NCI-H128 (cell line): ENCODE measurements around the gene KIFC3.
"Not testable (repeated sequence)": the region's sequence is repeated elsewhere in the genome, so short reads cannot be mapped to it uniquely, and the experiment has no call there.

ENCODE experiments used
- DNase-seq: peaks from one replicate; lab custom pipeline; 2025; ENCODE audit not compliant: unreplicated experiment; lab: John Stamatoyannopoulos, UW

Gene KIFC3

GRCh38 chr16:57755061-57755684 lies 47.1 kb downstream of the KIFC3 start:
- no peak for DNase-seq

GRCh38 chr16:57754354-57755060 lies 47.8 kb downstream of the KIFC3 start:
- DNase-seq, result no peak

- no peak for DNase-seq
Observed at GRCh38 chr16:57753448-57754353, 48.6 kb downstream of the KIFC3 start.

GRCh38 chr16:57752581-57753447 lies 49.5 kb downstream of the KIFC3 start:
- no peak for DNase-seq

- no peak for DNase-seq
Observed at GRCh38 chr16:57752203-57752580, 50.1 kb downstream of the KIFC3 start.

- no peak for DNase-seq
Observed at GRCh38 chr16:57751539-57752202, 50.6 kb downstream of the KIFC3 start.

GRCh38 chr16:57750796-57751538 lies 51.3 kb downstream of the KIFC3 start:
- no peak for DNase-seq

- no peak for DNase-seq
Observed at GRCh38 chr16:57749856-57750452, 52.3 kb downstream of the KIFC3 start.

- no peak for DNase-seq
Observed at GRCh38 chr16:57749101-57749692, 53.1 kb downstream of the KIFC3 start.

GRCh38 chr16:57748596-57748995 lies 53.7 kb downstream of the KIFC3 start:
- no peak for DNase-seq

- no peak for DNase-seq
Observed at GRCh38 chr16:57747996-57748395, 54.3 kb downstream of the KIFC3 start.

GRCh38 chr16:57747496-57747895 lies 54.8 kb downstream of the KIFC3 start:
- DNase-seq, result no peak

- DNase-seq, result no peak
Observed at GRCh38 chr16:57747091-57747490, 55.2 kb downstream of the KIFC3 start.

GRCh38 chr16:57746316-57746715 lies 56.0 kb downstream of the KIFC3 start:
- DNase-seq, result not testable (repeated sequence)

GRCh38 chr16:57745768-57746167 lies 56.5 kb downstream of the KIFC3 start:
- no peak for DNase-seq

- no peak for DNase-seq
Observed at GRCh38 chr16:57744642-57744903, 57.7 kb downstream of the KIFC3 start.

GRCh38 chr16:57743886-57744641 lies 58.2 kb downstream of the KIFC3 start:
- DNase-seq, result no peak

- no peak for DNase-seq
Observed at GRCh38 chr16:57743458-57743857, 58.8 kb downstream of the KIFC3 start.
